Measurements from ENCODE around the gene CARS1.

CARS1 gene

DNA sequence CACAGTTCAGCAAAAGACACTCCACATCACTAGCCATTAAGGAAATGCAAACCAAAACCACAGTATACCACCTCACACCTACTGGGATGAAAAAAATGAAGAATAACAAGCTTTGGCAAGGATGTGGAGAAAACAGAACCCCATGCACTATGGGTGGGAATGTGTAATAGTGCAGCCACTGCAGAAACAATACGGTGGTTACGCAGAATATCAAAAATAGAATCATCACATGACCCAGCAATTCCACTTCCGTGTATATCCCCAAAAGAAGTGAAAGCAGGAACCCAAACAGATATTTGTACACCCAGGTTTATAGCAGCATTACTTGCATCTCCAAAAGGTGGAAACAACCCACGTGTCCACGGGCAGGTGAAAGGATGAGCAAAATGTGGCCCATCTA is 20.8 kb downstream of the CARS1 start:
- H3K23ac ChIP-seq (ENCODE audit: low read depth, low read length, poor library complexity) = no peak overlapping the region
- H3K4me1 ChIP-seq (ENCODE audit: control insufficient read depth in 2 of 2, insufficient read depth in 1 of 2, low read depth in 1 of 2, low read length in 2 of 2) = no peaks in the 10 kb centered on the region
- no peak for DNase-seq (ENCODE audit: low spot score)
- H4K8ac ChIP-seq (ENCODE audit: low read depth, low read length) = no peak overlapping the region
- no peak overlapping the region for H2BK5ac ChIP-seq (ENCODE audit: low read length)
- H3K9me3 ChIP-seq (replicated peaks in 1 of 2; ENCODE audit: control insufficient read depth in 2 of 2, insufficient read depth in 1 of 2, low read depth in 1 of 2, low read length in 2 of 2) = no peaks in the 10 kb centered on the region
- no peak overlapping the region for H2BK120ac ChIP-seq (ENCODE audit: low read depth, low read length)
- peaks cover 9% of the 10 kb centered on the region for H3K79me1 ChIP-seq (ENCODE audit: low read depth, low read length)
- peaks cover 38 to 88% of the 10 kb centered on the region in 2 donors for H3K36me3 ChIP-seq (replicated peaks in 1 of 2; ENCODE audit: control insufficient read depth in 2 of 2, insufficient read depth in 2 of 2, low read length in 2 of 2)
- WGBS, 2 donors (ENCODE audit: extremely low coverage in 2 of 2, insufficient read length in 2 of 2, insufficient replicate concordance in 1 of 2) = no CpG with 5 or more reads among the region's 5 CpGs
- no peak overlapping the region for H4K91ac ChIP-seq (ENCODE audit: low read depth, low read length, poor library complexity)
- no peak overlapping the region for H3K18ac ChIP-seq (ENCODE audit: low read length)
- H3K4me3 ChIP-seq (ENCODE audit: low read length in 2 of 2) = no peak overlapping the region
- H2BK12ac ChIP-seq (ENCODE audit: low read length) = no peak overlapping the region
- no peak overlapping the region for H3K4me2 ChIP-seq (ENCODE audit: insufficient read depth, low read length, poor library complexity, severe bottlenecking)
- H2BK15ac ChIP-seq (ENCODE audit: low read length) = no peak overlapping the region
- H2AK5ac ChIP-seq (ENCODE audit: low read depth, low read length) = no peak overlapping the region
- no peaks in the 10 kb centered on the region for H3K27me3 ChIP-seq (ENCODE audit: control insufficient read depth in 3 of 3, insufficient read depth in 3 of 3, low read depth in 1 of 3, low read length in 3 of 3)
- H3K4ac ChIP-seq (ENCODE audit: low read length) = no peak overlapping the region
- H3K27ac ChIP-seq (replicated peaks; ENCODE audit: low read length) = no peak overlapping the region
- no peak overlapping the region for H3K9ac ChIP-seq (ENCODE audit: low read depth, low read length, poor library complexity)
- no peak overlapping the region for H2AFZ ChIP-seq (ENCODE audit: low read length)
- H3K14ac ChIP-seq (ENCODE audit: low read length) = no peak overlapping the region

DNA sequence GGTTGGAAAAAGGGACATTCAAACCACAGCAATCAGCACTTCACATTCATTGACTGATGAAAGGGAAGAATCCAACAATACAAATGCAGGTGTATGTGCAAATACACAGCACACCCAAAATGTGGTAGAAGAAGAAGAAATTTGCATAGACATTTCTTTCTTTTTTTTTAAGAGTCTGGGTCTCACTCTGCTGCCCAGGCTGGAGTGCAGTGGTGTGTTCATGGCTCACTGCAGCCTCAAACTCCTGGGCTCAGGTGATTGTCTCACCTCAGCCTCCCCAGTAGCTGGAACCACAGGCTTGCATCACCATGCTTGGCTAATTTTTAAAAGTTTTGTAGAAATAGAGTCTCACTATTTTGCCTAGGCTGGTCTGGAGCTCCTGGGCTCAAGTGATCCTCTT is 21.9 kb downstream of the CARS1 start:
- DNase-seq (ENCODE audit: low spot score) = no peak
- peaks cover 9% of the 10 kb centered on the region for H3K79me1 ChIP-seq (ENCODE audit: low read depth, low read length)
- no peak overlapping the region for H3K18ac ChIP-seq (ENCODE audit: low read length)
- H2AK5ac ChIP-seq (ENCODE audit: low read depth, low read length) = no peak overlapping the region
- H2BK15ac ChIP-seq (ENCODE audit: low read length) = no peak overlapping the region
- no peaks in the 10 kb centered on the region for H3K9me3 ChIP-seq (replicated peaks in 1 of 2; ENCODE audit: control insufficient read depth in 2 of 2, insufficient read depth in 1 of 2, low read depth in 1 of 2, low read length in 2 of 2)
- no peak overlapping the region for H4K8ac ChIP-seq (ENCODE audit: low read depth, low read length)
- no peak overlapping the region for H3K4me2 ChIP-seq (ENCODE audit: insufficient read depth, low read length, poor library complexity, severe bottlenecking)
- H3K4me3 ChIP-seq (ENCODE audit: low read length in 2 of 2) = no peak overlapping the region
- H3K36me3 ChIP-seq (replicated peaks in 1 of 2; ENCODE audit: control insufficient read depth in 2 of 2, insufficient read depth in 2 of 2, low read length in 2 of 2) = peaks cover 36 to 88% of the 10 kb centered on the region in 2 donors
- H3K9ac ChIP-seq (ENCODE audit: low read depth, low read length, poor library complexity) = no peak overlapping the region
- no peak overlapping the region for H4K91ac ChIP-seq (ENCODE audit: low read depth, low read length, poor library complexity)
- H3K14ac ChIP-seq (ENCODE audit: low read length) = no peak overlapping the region
- H2BK12ac ChIP-seq (ENCODE audit: low read length) = no peak overlapping the region
- no peak overlapping the region for H3K27ac ChIP-seq (replicated peaks; ENCODE audit: low read length)
- H3K23ac ChIP-seq (ENCODE audit: low read depth, low read length, poor library complexity) = no peak overlapping the region
- H3K27me3 ChIP-seq (ENCODE audit: control insufficient read depth in 3 of 3, insufficient read depth in 3 of 3, low read depth in 1 of 3, low read length in 3 of 3) = no peaks in the 10 kb centered on the region
- no peaks in the 10 kb centered on the region for H3K4me1 ChIP-seq (ENCODE audit: control insufficient read depth in 2 of 2, insufficient read depth in 1 of 2, low read depth in 1 of 2, low read length in 2 of 2)
- no peak overlapping the region for H2AFZ ChIP-seq (ENCODE audit: low read length)
- H2BK5ac ChIP-seq (ENCODE audit: low read length) = no peak overlapping the region
- H3K4ac ChIP-seq (ENCODE audit: low read length) = no peak overlapping the region
- H2BK120ac ChIP-seq (ENCODE audit: low read depth, low read length) = no peak overlapping the region

DNA sequence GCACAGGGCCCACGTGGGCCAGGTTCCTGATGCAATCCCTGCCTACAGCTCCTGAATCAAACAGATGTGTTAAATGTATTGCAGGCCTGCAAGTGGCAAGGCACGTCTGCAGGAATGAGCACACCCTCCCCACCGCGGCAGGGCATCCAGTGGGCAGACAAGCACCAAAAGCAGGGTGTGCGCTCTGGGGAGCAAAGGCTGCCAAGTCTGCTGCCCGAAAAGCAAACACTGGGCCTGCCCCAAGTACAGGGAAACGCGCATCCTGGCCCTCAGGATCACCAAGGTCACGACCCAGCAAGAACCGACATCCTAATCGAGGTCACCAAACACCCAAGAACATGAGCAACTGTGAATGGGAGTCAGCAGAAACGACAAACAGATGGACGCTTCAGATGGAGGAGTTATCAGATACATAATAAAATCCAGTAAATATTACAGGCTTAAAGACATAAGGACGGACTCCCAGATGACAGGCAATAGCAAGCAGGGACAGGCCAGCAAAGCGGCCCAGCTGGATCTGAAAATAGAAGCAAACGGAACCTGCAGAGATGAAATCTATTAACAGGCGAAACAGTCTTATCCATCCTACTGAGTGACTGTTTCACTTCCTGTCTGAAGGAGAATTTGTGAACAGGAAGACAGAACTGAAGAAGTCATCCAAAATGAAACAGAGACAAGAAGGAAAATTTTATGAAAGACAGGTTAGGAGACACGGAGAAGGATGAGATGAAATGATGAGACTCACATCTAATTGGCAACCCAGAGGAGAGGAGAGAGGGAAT is 26.7 kb downstream of the CARS1 start:
- Histone ChIP-seq H3K4me1 (ENCODE audit: control insufficient read depth in 2 of 2, insufficient read depth in 1 of 2, low read depth in 1 of 2, low read length in 2 of 2) (no peaks in the 10 kb centered on the region), H2AFZ (ENCODE audit: low read length) (no peak overlapping the region), H3K18ac (ENCODE audit: low read length) (no peak overlapping the region), H2BK15ac (ENCODE audit: low read length) (no peak overlapping the region), H3K4me2 (ENCODE audit: insufficient read depth, low read length, poor library complexity, severe bottlenecking) (no peak overlapping the region), H2BK12ac (ENCODE audit: low read length) (no peak overlapping the region), H3K4ac (ENCODE audit: low read length) (no peak overlapping the region), H2AK5ac (ENCODE audit: low read depth, low read length) (no peak overlapping the region), H3K27ac (replicated peaks; ENCODE audit: low read length) (no peak overlapping the region), H3K36me3 (replicated peaks in 1 of 2; ENCODE audit: control insufficient read depth in 2 of 2, insufficient read depth in 2 of 2, low read length in 2 of 2) (peaks cover 34 to 86% of the 10 kb centered on the region in 2 donors), H4K91ac (ENCODE audit: low read depth, low read length, poor library complexity) (no peak overlapping the region), H2BK120ac (ENCODE audit: low read depth, low read length) (no peak overlapping the region), H3K9me3 (replicated peaks in 1 of 2; ENCODE audit: control insufficient read depth in 2 of 2, insufficient read depth in 1 of 2, low read depth in 1 of 2, low read length in 2 of 2) (no peaks in the 10 kb centered on the region), H2BK5ac (ENCODE audit: low read length) (peak overlapping the region; percentile 14), H3K4me3 (ENCODE audit: low read length in 2 of 2) (peak overlapping the region in 1 of 2 donors; percentile 33), H3K27me3 (ENCODE audit: control insufficient read depth in 3 of 3, insufficient read depth in 3 of 3, low read depth in 1 of 3, low read length in 3 of 3) (no peaks in the 10 kb centered on the region), H4K8ac (ENCODE audit: low read depth, low read length) (no peak overlapping the region), H3K9ac (ENCODE audit: low read depth, low read length, poor library complexity) (peak overlapping the region; percentile 3), H3K14ac (ENCODE audit: low read length) (no peak overlapping the region), H3K23ac (ENCODE audit: low read depth, low read length, poor library complexity) (peak overlapping the region; percentile 75), H3K79me1 (ENCODE audit: low read depth, low read length) (peaks cover 6% of the 10 kb centered on the region)
- DNase-seq (ENCODE audit: low spot score) = no peak
- no CpG with 5 or more reads among the region's 18 CpGs for WGBS, 2 donors (ENCODE audit: extremely low coverage in 2 of 2, insufficient read length in 2 of 2, insufficient replicate concordance in 1 of 2)

DNA sequence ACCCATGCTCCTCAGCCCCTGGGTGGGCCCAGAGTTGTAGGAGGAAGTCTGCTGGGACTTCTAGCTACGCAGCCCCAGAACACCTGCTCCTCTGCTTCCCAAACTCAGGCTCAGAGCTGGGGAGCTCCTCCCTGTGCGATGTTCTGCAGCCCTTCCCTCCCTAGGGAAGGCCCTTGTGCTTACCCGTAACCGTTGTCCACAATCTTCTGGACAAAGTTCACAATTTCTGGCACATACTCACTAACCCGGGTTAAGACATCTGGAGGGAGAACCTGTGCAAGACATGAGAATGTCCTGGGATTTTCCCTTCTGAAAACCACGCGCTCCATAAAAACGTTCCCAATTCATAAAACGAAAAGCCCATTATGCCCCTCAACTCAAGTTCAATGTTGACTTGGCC is 28.4 kb downstream of the CARS1 start:
- Histone ChIP-seq H4K8ac (ENCODE audit: low read depth, low read length) (no peak overlapping the region), H2AFZ (ENCODE audit: low read length) (no peak overlapping the region), H3K4me1 (ENCODE audit: control insufficient read depth in 2 of 2, insufficient read depth in 1 of 2, low read depth in 1 of 2, low read length in 2 of 2) (no peaks in the 10 kb centered on the region), H4K91ac (ENCODE audit: low read depth, low read length, poor library complexity) (no peak overlapping the region), H3K79me1 (ENCODE audit: low read depth, low read length) (peaks cover 6% of the 10 kb centered on the region), H3K27me3 (ENCODE audit: control insufficient read depth in 3 of 3, insufficient read depth in 3 of 3, low read depth in 1 of 3, low read length in 3 of 3) (no peaks in the 10 kb centered on the region), H3K9me3 (replicated peaks in 1 of 2; ENCODE audit: control insufficient read depth in 2 of 2, insufficient read depth in 1 of 2, low read depth in 1 of 2, low read length in 2 of 2) (no peaks in the 10 kb centered on the region), H3K9ac (ENCODE audit: low read depth, low read length, poor library complexity) (no peak overlapping the region), H3K36me3 (replicated peaks in 1 of 2; ENCODE audit: control insufficient read depth in 2 of 2, insufficient read depth in 2 of 2, low read length in 2 of 2) (peaks cover 33 to 88% of the 10 kb centered on the region in 2 donors), H2BK120ac (ENCODE audit: low read depth, low read length) (no peak overlapping the region), H2BK15ac (ENCODE audit: low read length) (no peak overlapping the region), H3K4me3 (ENCODE audit: low read length in 2 of 2) (no peak overlapping the region), H3K18ac (ENCODE audit: low read length) (no peak overlapping the region), H2BK5ac (ENCODE audit: low read length) (no peak overlapping the region), H3K27ac (replicated peaks; ENCODE audit: low read length) (no peak overlapping the region), H3K4ac (ENCODE audit: low read length) (no peak overlapping the region), H3K4me2 (ENCODE audit: insufficient read depth, low read length, poor library complexity, severe bottlenecking) (no peak overlapping the region), H3K23ac (ENCODE audit: low read depth, low read length, poor library complexity) (no peak overlapping the region), H2BK12ac (ENCODE audit: low read length) (no peak overlapping the region), H2AK5ac (ENCODE audit: low read depth, low read length) (no peak overlapping the region), H3K14ac (ENCODE audit: low read length) (no peak overlapping the region)
- no peak for DNase-seq (ENCODE audit: low spot score)
- no CpG with 5 or more reads among the region's 9 CpGs for WGBS, 2 donors (ENCODE audit: extremely low coverage in 2 of 2, insufficient read length in 2 of 2, insufficient replicate concordance in 1 of 2)

Measured in neuronal stem cell (in vitro differentiated cells).